HG02610 (cell line): ENCODE measurements around the gene PSIP1.
"Not testable (repeated sequence)": the region's sequence is repeated elsewhere in the genome, so short reads cannot be mapped to it uniquely, and the experiment has no call there.

Source experiments
- ATAC-seq: cut with Tn5 transposase; IDR thresholded peaks from one replicate; pipeline ENCODE4 v1.9.1; 2021; ENCODE audit warnings: mild to moderate bottlenecking, moderate library complexity; ENCODE audit not compliant: unreplicated experiment

Gene PSIP1

GRCh38 chr9:15441841-15442240 lies 68.9 kb downstream of the PSIP1 start:
- not testable (repeated sequence) for ATAC-seq

- no peak for ATAC-seq
Measured at GRCh38 chr9:15438891-15439290, 71.9 kb downstream of the PSIP1 start.

- ATAC-seq, result peak; percentile 47
Measured at GRCh38 chr9:15433661-15434060, 77.1 kb downstream of the PSIP1 start.

GRCh38 chr9:15433191-15433590 lies 77.6 kb downstream of the PSIP1 start:
- no peak for ATAC-seq

- no peak for ATAC-seq
Measured at GRCh38 chr9:15430920-15431844, 79.6 kb downstream of the PSIP1 start.

- ATAC-seq, result not testable (repeated sequence)
Measured at GRCh38 chr9:15427702-15428101, 83.1 kb downstream of the PSIP1 start.

- ATAC-seq, result peak; percentile 53
Measured at GRCh38 chr9:15426019-15426418, 84.8 kb downstream of the PSIP1 start.

GRCh38 chr9:15423231-15423985 lies 87.4 kb downstream of the PSIP1 start:
- no peak for ATAC-seq

- peak; percentile 96 for ATAC-seq
Measured at GRCh38 chr9:15422372-15423230, 88.2 kb downstream of the PSIP1 start, which contains the start of gene SNAPC3. SNAPC3 (plus strand) TSS chr9:15422876; CDS start chr9:15422880, 4 bp downstream.

GRCh38 chr9:15421990-15422371 lies 88.8 kb downstream of the PSIP1 start:
- ATAC-seq, result no peak

GRCh38 chr9:15421532-15421931 lies 89.2 kb downstream of the PSIP1 start:
- no peak for ATAC-seq

GRCh38 chr9:15420796-15421195 lies 90.0 kb downstream of the PSIP1 start:
- no peak for ATAC-seq

GRCh38 chr9:15417626-15418025 lies 93.1 kb downstream of the PSIP1 start:
- ATAC-seq, result no peak

GRCh38 chr9:15416880-15417279 lies 93.9 kb downstream of the PSIP1 start:
- no peak for ATAC-seq
